H9 (cell line): Measurements from ENCODE around the gene KLF15. TPM values are rescaled to one million over a fixed set of nuclear protein-coding genes. Genes with fewer than 3 reads are reported as not detected.

Source experiments
- DNase-seq: peaks from one replicate; pipeline ENCODE4 v3.0.0-alpha.2; 2017
- H2AFZ ChIP-seq: one replicate; pipeline ENCODE4 v1.6.1; 2013; ENCODE audit warnings: mild to moderate bottlenecking, low read length, control low read depth, moderate library complexity
- H2AK5ac ChIP-seq: 2 replicates; pipeline ENCODE4 v1.6.1; 2013; ENCODE audit warnings: low read length, control low read depth, mixed read lengths; ENCODE audit not compliant: insufficient read length
- H2BK120ac ChIP-seq: one replicate; pipeline ENCODE4 v1.6.1; 2013; ENCODE audit warnings: low read depth, mild to moderate bottlenecking, low read length, control low read depth, inconsistent platforms; ENCODE audit not compliant: poor library complexity, severe bottlenecking
- H2BK12ac ChIP-seq: 2 replicates; pipeline ENCODE4 v1.6.1; 2013; ENCODE audit warnings: low read length, control low read depth, mixed read lengths, low read depth; ENCODE audit not compliant: insufficient read length
- H2BK15ac ChIP-seq: 2 replicates; pipeline ENCODE4 v1.6.1; 2013; ENCODE audit warnings: low read depth, low read length, control low read depth
- H2BK20ac ChIP-seq: one replicate; pipeline ENCODE4 v1.6.1; 2013; ENCODE audit warnings: low read depth, mild to moderate bottlenecking, low read length, control low read depth, inconsistent platforms; ENCODE audit not compliant: poor library complexity, severe bottlenecking
- H2BK5ac ChIP-seq: 2 replicates; pipeline ENCODE4 v1.6.1; 2013; ENCODE audit warnings: low read length, control low read depth, mixed read lengths; ENCODE audit not compliant: insufficient read length
- H3K14ac ChIP-seq: 2 replicates; pipeline ENCODE4 v1.6.1; 2013; ENCODE audit warnings: low read length, control low read depth; ENCODE audit not compliant: insufficient read depth
- H3K18ac ChIP-seq: 2 replicates; pipeline ENCODE4 v1.6.1; 2013; ENCODE audit warnings: low read depth, mild to moderate bottlenecking, mixed read lengths, low read length, control low read depth; ENCODE audit not compliant: insufficient read length
- H3K23ac ChIP-seq: 2 replicates; pipeline ENCODE4 v1.6.1; 2013; ENCODE audit warnings: low read length, control low read depth, mixed read lengths, low read depth; ENCODE audit not compliant: insufficient read length
- H3K23me2 ChIP-seq: 2 replicates; pipeline ENCODE4 v1.6.1; 2013; ENCODE audit warnings: low read depth, mild to moderate bottlenecking, mixed read lengths, low read length, control low read depth; ENCODE audit not compliant: insufficient read length, poor library complexity, severe bottlenecking
- H3K27ac ChIP-seq: 2 replicates; pipeline ENCODE4 v1.5.1; 2013; ENCODE audit warnings: low read length, control low read depth, mixed read lengths, low read depth; ENCODE audit not compliant: insufficient read length
- H3K27me3 ChIP-seq: 2 replicates; pipeline ENCODE4 v1.6.1; 2013; ENCODE audit warnings: low read length, control low read depth, inconsistent platforms; ENCODE audit not compliant: insufficient read depth
- H3K4ac ChIP-seq: 2 replicates; pipeline ENCODE4 v1.6.1; 2013; ENCODE audit warnings: low read depth, mild to moderate bottlenecking, control low read depth, inconsistent platforms, low read length, moderate library complexity
- H3K4me1 ChIP-seq: 2 replicates; pipeline ENCODE4 v1.6.1; 2013; ENCODE audit warnings: low read length, control low read depth, inconsistent platforms; ENCODE audit not compliant: insufficient read depth
- H3K4me2 ChIP-seq: 2 replicates; pipeline ENCODE4 v1.6.1; 2013; ENCODE audit warnings: low read length, control low read depth, mixed read lengths; ENCODE audit not compliant: insufficient read length, insufficient read depth
- H3K56ac ChIP-seq: 2 replicates; pipeline ENCODE4 v1.6.1; 2013; ENCODE audit warnings: low read depth, mild to moderate bottlenecking, mixed read lengths, low read length, control low read depth; ENCODE audit not compliant: insufficient read length
- H3K79me1 ChIP-seq: 2 replicates; pipeline ENCODE4 v1.6.1; 2013; ENCODE audit warnings: low read depth, mild to moderate bottlenecking, moderate library complexity, low read length, control low read depth, inconsistent platforms; ENCODE audit not compliant: insufficient read depth, poor library complexity, severe bottlenecking
- H3K79me2 ChIP-seq: 2 replicates; pipeline ENCODE4 v1.6.1; 2013; ENCODE audit warnings: low read length, control low read depth, inconsistent platforms; ENCODE audit not compliant: insufficient read depth
- H3K9ac ChIP-seq: 2 replicates; pipeline ENCODE4 v1.6.1; 2013; ENCODE audit warnings: low read length, control low read depth, mixed read lengths; ENCODE audit not compliant: insufficient read length; ENCODE audit errors: extremely low read depth
- H3K9me3 ChIP-seq: one replicate; pipeline ENCODE4 v1.6.1; 2013; ENCODE audit warnings: low read depth, low read length, inconsistent platforms; ENCODE audit not compliant: control insufficient read depth
- H3T11ph ChIP-seq: one replicate; pipeline ENCODE4 v1.6.1; 2013; ENCODE audit warnings: mild to moderate bottlenecking, low read length, control low read depth, inconsistent platforms
- H4K20me1 ChIP-seq: one replicate; pipeline ENCODE4 v1.6.1; 2013; ENCODE audit not compliant: control insufficient read depth, insufficient read length, insufficient read depth
- H4K5ac ChIP-seq: 2 replicates; pipeline ENCODE4 v1.6.1; 2013; ENCODE audit warnings: low read depth, mild to moderate bottlenecking, mixed read lengths, low read length, control low read depth; ENCODE audit not compliant: insufficient read length
- H4K8ac ChIP-seq: replicated peaks from 2 replicates; pipeline ENCODE4 v1.6.1; 2013; ENCODE audit warnings: low read length, control low read depth, mixed read lengths, low read depth; ENCODE audit not compliant: insufficient read length
- H4K91ac ChIP-seq: 2 replicates; pipeline ENCODE4 v1.6.1; 2013; ENCODE audit warnings: low read depth, mild to moderate bottlenecking, moderate library complexity, mixed read lengths, low read length, control low read depth; ENCODE audit not compliant: insufficient read length
- H3K27ac Mint-ChIP-seq, 3 experiments: 2 replicates in 2 of 3; 3 replicates in 1 of 3; pipeline ENCODE4 v1.8.0; 2020 to 2021; ENCODE audit warnings: mixed read lengths in 3 of 3, mild to moderate bottlenecking in 1 of 3, moderate library complexity in 1 of 3
- H3K27me3 Mint-ChIP-seq: 2 replicates; pipeline ENCODE4 v1.8.0; 2021; ENCODE audit warnings: low read depth, mild to moderate bottlenecking, moderate library complexity, mixed read lengths
- H3K36me3 Mint-ChIP-seq, 3 experiments: 2 replicates in 2 of 3; 3 replicates in 1 of 3; pipeline ENCODE4 v1.8.0; 2020 to 2021; ENCODE audit warnings: low read depth in 3 of 3, mixed read lengths in 3 of 3; ENCODE audit not compliant: insufficient read depth in 1 of 3
- H3K4me1 Mint-ChIP-seq, 2 experiments: 2 replicates each; pipeline ENCODE4 v1.8.0; 2020; ENCODE audit warnings: mixed read lengths in 2 of 2
- H3K4me3 Mint-ChIP-seq, 2 experiments: 2 replicates in 1 of 2; 3 replicates in 1 of 2; pipeline ENCODE4 v1.8.0; 2020 to 2021; ENCODE audit warnings: mild to moderate bottlenecking in 2 of 2, mixed read lengths in 2 of 2, moderate library complexity in 1 of 2
- H3K9me3 Mint-ChIP-seq, 2 experiments: 2 replicates in 1 of 2; 3 replicates in 1 of 2; pipeline ENCODE4 v1.8.0; 2020; ENCODE audit warnings: mild to moderate bottlenecking in 2 of 2, mixed read lengths in 2 of 2, moderate library complexity in 1 of 2
- WGBS: extraction: QIAGEN DNeasy Blood & Tissue Kit; methylation state at CpG from one replicate; pipeline ENCODE4 v1.1.7; 2013; ENCODE audit warnings: missing lambda C conversion rate, low lambda C conversion rate, mixed read lengths; ENCODE audit not compliant: insufficient read length; ENCODE audit errors: extremely low coverage; 5-methylcytosine and 5-hydroxymethylcytosine counted together
- total RNA-seq: library from RNA; stranded (reverse); gene quantifications from 2 replicates; pipeline ENCODE4 v1.2.1, GENCODE V29; 2021
- TF ChIP-seq, protein P1 (sequence below): fragments of 200-600 bp; sonication (generic); conservative IDR thresholded peaks from 3 replicates; pipeline ENCODE4 v1.8.0; 2021; ENCODE audit warnings: antibody characterized with exemption, mild to moderate bottlenecking

KLF15 gene
- total RNA-seq, 1 experiment from 2014 or later: 10.8 TPM

DNA sequence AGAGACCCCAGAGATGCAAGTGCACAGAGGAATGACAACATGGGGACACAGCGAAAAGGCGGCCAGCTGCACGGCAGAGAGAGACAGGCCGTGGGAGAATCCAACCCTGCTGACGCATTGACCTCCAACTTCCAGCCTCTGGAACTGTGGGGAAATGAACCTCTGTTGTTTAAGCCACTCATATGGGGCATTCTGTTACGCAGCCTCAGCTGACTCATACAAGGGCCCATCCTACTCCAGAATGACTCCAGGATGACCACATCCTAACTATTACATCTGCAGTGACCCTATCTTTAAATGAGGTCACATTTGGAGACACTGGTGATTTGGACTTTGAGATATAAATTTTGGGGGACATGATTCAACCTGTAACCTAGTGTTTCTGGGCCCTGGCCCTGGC, 44.0 kb downstream of the KLF15 start:
- no peak overlapping the region for H3K18ac ChIP-seq
- no peak overlapping the region for H4K91ac ChIP-seq
- H3K4ac ChIP-seq: no peak overlapping the region
- H2BK5ac ChIP-seq: no peak overlapping the region
- no peaks in the 10 kb centered on the region for H4K20me1 ChIP-seq
- no CpG with 5 or more reads among the region's 6 CpGs for WGBS
- H3K56ac ChIP-seq: no peak overlapping the region
- H2BK120ac ChIP-seq: no peak overlapping the region
- H3K4me2 ChIP-seq: no peak overlapping the region
- H3K4me1 Mint-ChIP-seq: peaks cover 18% of the 10 kb centered on the region in 2 experiments
- H3K14ac ChIP-seq: no peak overlapping the region
- no peak overlapping the region for H3K23ac ChIP-seq
- H3K4me3 Mint-ChIP-seq: no peak overlapping the region
- no peak overlapping the region for H2BK12ac ChIP-seq
- no peaks in the 10 kb centered on the region for H3K23me2 ChIP-seq
- no peaks in the 10 kb centered on the region; the same call in 1 of the 2 replicates for H3K4me1 ChIP-seq
- DNase-seq: peak; percentile 9
- H3K27ac ChIP-seq: no peak overlapping the region
- H4K5ac ChIP-seq: no peak overlapping the region
- no peaks in the 10 kb centered on the region for H3K79me1 ChIP-seq
- no peak overlapping the region for H2AK5ac ChIP-seq
- TF ChIP-seq, protein P1, sequence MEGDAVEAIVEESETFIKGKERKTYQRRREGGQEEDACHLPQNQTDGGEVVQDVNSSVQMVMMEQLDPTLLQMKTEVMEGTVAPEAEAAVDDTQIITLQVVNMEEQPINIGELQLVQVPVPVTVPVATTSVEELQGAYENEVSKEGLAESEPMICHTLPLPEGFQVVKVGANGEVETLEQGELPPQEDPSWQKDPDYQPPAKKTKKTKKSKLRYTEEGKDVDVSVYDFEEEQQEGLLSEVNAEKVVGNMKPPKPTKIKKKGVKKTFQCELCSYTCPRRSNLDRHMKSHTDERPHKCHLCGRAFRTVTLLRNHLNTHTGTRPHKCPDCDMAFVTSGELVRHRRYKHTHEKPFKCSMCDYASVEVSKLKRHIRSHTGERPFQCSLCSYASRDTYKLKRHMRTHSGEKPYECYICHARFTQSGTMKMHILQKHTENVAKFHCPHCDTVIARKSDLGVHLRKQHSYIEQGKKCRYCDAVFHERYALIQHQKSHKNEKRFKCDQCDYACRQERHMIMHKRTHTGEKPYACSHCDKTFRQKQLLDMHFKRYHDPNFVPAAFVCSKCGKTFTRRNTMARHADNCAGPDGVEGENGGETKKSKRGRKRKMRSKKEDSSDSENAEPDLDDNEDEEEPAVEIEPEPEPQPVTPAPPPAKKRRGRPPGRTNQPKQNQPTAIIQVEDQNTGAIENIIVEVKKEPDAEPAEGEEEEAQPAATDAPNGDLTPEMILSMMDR: no peak
- no peaks in the 10 kb centered on the region for H3K79me2 ChIP-seq
- no peaks in the 10 kb centered on the region for H3K9me3 ChIP-seq
- H3K36me3 Mint-ChIP-seq: peaks cover 0 to 5% (median 2%) of the 10 kb centered on the region in 3 experiments; a peak in 4 of 7 replicates
- H3K9me3 Mint-ChIP-seq: peaks cover 11 to 17% of the 10 kb centered on the region in 2 experiments
- H4K8ac ChIP-seq: no peak overlapping the region
- no peak overlapping the region for H3K9ac ChIP-seq
- no peak overlapping the region for H3K27ac Mint-ChIP-seq
- no peak overlapping the region for H2AFZ ChIP-seq
- H2BK15ac ChIP-seq: no peak overlapping the region
- H2BK20ac ChIP-seq: no peak overlapping the region
- H3K27me3 ChIP-seq: no peaks in the 10 kb centered on the region
- peaks cover 21% of the 10 kb centered on the region for H3K27me3 Mint-ChIP-seq
- H3T11ph ChIP-seq: no peak overlapping the region
